Mesenteric fat pad (tissue), 1 donor: ENCODE results near the gene EPB42. TPM values are rescaled to one million over a fixed set of nuclear protein-coding genes. Genes with fewer than 3 reads are reported as not detected.
A peak's percentile ranks its signal among the peaks of the same experiment; 100 is the strongest.

Experiments used
- DNase-seq: peaks from one replicate; pipeline ENCODE4 v3.0.0-alpha.2; 2020; ENCODE audit warnings: low spot score
- total RNA-seq: library from RNA; stranded (reverse); fragmentation: NEBNext Ultra II Directional; extraction: Animal tissue kit (Norgen Biotek cat#: 25700); gene quantifications from one replicate; pipeline ENCODE4 v1.2.1, GENCODE V29; 2021
- donor health status: DM: yes; HTN: yes; CAD: no.

EPB42 gene
- total RNA-seq, 1 donor from 2014 or later = 2.8 TPM

DNA sequence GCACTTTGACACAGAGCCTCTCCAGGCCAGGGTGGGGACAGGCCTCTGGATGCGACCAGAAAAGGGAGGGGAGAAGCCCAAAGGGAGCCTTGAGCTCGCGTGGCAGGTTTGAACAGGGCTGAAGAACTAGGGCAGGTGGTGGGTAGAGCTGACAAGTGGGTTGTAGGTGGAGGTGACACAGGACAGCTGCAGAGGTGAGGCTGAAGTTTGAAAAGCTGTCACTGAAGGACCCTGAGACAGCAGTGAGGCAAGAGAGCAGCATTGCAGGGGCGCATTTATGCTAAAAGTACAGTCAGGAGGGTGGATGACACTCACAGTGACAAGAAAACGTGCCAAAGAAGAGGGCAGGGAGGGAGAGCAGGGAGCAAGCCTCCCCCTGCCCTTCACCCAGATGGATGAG lies 21.8 kb upstream of the EPB42 start:
- DNase-seq = peak; percentile 26

DNA sequence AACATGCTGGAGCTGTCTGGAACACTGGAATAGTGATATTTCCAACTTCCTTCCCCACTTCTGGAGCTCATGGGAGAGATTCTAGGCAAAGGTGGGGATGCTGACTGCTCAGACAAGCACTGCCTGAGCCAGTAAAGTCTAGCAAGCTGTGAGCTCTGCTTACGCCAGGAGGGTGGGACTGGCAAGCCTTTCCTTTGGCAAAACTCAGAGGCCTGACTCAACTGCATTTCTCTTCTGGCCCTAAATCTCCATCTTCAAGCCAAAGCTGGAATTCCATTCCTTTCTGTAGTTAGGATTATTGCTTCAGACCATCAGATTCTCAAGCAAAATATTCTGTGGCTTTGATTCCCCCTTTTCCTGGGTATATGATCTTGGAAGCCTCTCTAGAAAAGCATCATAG lies 20.3 kb upstream of the EPB42 start:
- peak; percentile 53 for DNase-seq

DNA sequence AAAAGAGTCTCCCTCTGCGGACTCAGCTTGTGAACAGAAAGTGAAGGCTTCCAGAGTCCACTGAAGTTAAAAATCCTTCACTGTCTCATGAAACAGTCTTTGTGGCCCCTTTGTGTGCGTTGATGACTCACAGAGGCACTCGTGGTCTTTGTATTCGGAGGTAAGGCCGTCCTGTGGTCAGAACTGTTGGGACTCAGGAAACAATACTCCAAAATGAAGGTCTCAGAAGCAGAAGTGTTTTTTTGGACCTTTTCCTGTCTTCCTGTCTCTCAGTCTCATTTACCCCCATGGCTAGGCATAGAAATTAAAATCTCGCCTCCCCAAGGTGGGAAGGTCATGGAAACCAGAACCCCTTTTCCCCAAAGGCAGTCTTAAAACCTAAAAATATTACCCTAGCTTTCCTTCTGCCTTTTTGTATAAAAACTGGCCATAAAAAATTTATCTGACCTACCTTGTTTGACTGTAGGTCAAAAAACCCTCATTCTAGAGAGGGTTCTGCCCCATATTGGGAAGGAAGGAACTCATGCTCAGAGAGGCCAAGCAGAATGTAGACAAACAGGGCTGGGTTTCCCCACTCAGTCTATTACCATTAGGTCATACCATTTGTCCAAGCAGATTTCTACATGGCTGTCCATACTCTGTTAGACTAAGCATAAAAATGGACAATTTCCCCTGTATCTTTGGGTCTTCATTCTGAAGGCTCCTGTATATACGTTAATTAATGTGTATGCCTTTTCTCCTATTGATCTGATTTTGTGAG lies 19.1 kb upstream of the EPB42 start:
- DNase-seq = peak; percentile 12

DNA sequence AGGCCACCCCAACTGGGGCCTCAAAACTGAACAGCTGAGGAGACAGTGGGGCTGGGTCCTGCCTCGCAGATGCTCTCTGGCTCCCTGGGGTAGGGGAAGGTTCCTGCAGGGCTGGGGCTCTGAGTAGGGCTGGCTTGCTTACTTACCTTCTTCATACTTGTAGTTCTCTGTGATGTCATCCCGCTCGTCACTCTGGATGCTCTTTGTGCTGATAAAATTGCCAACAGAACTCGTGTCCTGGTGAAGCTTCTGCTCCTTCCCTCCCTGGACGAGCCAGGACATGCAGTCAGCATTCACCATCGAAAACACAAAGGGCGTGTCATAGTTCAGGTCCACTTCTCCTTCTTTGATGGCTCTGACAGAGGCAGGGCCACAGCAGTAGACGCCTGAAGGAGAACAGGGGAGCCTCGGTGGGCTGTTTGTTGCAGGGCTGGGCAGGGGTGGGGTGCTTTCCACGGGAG lies 17.9 kb upstream of the EPB42 start:
- DNase-seq = peak; percentile 74

DNA sequence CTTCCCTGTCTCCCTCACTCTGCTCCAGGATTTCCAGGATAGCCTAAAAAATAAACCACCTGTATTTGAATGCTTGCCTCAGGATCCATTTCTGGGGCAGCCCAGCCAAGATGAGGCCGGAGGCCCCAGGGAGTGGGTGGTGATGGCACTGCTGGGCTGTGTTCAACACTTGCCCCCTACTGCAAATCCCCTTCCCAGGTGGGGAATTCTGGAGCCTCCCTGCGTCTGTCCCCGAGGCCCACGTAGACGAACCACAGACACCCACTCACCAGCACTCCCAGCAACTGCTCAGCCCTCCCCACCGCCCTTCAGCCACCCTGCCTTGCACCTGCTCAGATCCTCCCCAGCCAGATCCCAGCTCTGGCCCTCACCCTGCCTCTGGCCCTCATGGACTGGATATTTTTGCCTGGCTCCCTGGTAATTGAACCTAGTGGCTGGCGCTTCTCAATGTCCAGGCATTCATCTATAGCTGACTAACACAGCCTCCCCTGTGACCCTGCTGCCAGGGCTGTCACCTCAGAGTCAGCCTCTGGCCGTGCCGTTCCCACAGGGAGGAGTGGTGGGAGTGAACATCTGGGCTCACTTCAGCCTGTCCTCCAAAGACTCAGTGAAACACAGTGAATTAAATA lies 17.1 kb upstream of the EPB42 start:
- DNase-seq = peak; percentile 45

DNA sequence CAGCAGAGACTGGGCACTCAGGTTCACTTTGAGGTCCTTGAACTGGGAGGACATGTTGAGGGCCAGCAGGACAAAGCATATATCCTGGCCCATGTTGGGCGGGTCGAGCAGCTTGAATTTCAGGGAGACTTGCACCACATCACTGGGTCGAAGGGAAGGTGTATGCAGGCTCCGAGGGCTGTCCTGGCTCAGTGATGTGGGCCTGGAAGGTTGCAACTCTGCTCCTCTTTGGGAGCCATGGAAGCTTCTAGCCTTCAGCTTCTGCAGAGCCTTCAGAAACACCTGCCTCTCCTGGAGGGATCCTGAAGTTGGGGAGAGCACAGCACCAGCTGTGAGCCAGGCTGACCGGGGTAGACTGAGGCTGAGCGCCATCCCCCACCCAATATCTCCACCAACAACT lies 14.7 kb upstream of the EPB42 start:
- peak; percentile 69 for DNase-seq

DNA sequence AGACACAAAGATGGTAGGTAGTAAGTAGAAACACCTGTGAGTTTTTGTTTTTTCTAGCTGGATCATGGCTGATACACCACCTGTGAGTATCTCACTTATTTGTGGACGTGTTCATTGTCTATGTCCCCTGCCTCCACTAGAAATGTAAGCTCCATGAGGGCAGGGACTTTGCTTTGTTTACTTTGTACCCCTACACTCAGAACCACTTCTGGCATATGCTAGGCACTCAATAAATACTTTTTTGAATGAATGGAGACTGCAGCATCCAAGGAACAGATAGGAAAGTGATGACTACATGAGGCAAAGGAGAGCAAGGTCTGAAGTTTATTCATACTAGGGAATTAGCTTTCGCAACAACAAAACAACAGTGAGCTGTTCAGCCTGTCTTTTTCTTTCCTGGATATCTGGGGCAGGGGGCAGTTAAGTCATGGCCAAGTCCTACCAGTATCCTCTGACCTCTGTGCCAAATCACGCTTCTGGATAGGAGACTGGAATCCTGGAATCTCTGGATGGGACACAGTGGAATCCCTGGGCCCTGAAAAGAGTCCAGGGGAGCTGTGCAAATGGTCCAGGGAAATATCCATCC lies 11.6 kb upstream of the EPB42 start:
- DNase-seq = no peak

DNA sequence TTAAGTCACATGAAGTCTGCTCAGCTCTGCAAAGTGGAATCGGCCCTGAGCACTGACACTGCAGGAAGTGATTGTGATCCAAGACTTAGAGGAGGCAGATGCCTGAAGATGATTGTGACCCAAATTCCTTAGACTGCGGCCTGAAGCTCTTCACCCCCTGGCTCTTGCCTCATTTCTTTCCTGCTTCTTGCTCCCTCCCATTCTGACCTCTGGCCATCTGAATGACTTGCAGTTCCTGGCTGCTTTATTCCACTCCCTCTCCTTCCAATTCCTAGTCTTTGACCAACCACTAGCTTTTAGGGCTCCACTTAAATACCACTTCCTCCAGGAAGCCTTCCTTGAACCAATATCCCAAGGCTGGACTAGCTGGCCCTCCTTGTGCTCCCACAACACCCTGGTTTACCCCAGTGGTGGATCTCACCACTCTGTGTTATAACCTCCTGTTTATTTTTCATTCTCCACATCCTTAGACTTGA lies 9.9 kb upstream of the EPB42 start:
- peak; percentile 60 for DNase-seq

DNA sequence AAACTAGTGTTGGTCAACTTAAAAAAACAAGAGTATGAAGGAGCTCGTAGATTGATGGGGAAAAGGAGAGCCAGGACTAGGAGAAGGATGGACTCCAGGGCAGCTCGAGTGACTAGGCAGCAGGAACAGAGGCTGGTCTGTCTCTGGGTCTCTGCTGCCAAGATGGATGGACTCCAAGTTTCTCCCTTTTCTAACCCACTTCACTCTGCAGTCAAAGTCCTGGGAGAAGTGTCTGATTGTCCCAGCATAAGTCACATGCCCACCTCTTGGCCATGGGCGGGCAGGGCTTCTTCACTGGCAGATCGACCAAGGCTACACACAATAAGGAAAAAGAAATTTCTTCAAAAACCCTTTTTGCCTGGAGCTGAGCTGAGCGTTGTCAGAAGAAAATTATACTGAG lies 9.2 kb upstream of the EPB42 start:
- DNase-seq = peak; percentile 43

DNA sequence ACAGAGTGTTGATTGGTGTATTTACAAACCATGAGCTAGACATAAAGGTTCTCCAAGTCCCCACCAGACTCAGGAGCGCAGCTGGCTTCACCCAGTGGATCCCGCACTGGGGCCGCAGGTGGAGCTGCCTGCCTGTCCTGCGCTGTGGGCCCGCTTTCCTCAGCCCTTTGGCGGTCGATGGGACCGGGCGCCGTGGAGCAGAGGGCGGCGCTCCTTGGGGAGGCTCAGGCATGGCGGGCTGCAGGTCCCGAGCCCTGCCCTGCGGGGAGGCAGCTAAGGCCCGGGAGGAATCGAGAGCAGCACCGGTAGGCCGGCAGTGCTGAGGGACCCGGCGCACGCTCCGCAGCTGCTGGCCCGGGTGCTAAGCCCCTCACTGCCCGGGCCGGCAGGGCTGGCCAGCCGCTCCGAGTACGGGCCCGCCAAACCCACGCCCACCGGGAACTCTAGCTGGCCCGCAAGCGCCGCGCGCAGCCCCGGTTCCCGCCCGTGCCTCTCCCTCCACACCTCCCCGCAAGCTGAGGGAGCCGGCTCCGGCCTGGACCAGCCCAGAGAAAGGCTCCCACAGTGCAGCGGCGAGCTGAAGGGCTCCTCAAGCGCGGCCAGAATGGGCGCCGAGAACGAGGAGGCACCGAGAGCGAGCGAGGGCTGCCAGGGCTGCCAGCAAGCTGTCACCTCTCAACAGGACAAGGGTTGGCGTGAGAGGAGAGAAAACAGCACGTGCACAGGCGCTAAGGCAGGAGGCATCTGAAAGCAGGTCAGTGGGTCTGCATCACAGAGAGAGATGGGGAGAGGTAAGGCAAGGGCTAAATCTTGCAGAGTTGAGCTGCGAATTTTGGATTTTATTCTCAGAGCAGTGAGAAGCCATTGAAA lies 5.9 kb upstream of the EPB42 start:
- peak; percentile 85 for DNase-seq

DNA sequence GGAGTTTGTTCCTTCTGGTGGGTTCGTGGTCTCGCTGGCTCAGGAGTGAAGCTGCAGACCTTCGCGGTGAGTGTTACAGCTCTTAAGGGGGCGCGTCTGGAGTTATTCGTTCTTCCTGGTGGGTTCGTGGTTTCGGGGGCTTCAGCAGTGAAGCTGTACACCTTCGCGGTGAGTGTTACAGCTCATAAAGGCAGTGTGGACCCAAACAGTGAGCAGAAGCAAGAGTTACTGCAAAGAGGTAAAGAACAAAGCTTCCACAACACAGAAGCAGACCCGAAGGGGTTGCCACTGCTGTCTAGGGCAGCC lies 5.1 kb upstream of the EPB42 start:
- peak; percentile 60 for DNase-seq

DNA sequence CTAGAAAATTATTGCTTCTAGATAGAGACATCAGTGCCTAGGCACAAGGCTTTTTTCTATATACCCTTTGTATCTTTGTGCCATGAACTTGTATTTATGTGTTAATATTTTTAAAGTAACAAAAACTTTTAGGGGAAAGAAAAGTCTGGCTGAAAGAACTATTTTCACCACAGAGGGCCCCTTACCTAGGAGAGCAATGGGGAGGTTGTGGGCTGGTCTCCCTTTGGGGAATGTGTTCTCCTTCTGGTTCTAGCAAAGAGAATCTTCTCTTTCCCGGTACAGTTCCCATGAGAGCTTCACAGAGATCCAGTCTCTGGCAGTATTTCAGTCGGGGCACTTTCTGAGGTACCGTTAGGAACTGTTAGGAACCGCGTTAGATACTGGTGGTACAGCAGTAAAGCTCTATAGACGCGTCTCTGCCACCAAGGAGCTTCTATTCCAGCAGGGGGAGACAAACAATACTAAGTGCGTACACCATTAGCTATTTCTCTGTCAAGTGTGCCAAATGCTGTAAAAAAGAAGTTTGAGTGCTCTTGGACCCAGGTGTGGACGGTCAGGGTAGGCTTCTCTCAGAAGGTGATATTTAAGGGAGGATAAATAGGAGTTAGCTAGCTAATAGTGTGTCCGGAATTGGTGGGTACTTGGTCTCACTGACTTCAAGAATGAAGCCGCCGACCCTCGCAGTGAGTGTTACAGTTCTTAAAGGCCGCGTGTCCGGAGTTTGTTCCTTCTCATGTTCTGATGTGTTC lies 4.6 kb upstream of the EPB42 start:
- peak; percentile 6 for DNase-seq

DNA sequence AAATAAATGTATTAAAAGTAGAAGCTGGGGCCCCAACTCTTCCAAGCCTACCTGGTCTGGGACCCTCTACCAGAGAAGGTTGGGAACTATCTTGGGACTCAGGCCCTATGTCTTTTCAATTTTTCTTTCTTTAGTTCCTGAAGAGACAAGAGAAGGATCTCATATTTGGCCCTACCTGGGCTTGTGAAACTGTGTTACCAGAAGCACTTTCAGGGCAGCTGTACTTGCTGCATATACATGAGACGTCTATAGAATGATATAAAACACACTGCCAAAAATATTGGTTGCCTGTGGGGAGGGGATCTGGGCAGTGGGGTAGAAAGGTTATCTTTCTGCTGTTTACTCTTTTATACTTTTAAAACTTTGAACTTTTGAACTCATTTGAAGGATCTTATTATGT lies 604 bp upstream of the EPB42 start:
- no peak for DNase-seq

DNA sequence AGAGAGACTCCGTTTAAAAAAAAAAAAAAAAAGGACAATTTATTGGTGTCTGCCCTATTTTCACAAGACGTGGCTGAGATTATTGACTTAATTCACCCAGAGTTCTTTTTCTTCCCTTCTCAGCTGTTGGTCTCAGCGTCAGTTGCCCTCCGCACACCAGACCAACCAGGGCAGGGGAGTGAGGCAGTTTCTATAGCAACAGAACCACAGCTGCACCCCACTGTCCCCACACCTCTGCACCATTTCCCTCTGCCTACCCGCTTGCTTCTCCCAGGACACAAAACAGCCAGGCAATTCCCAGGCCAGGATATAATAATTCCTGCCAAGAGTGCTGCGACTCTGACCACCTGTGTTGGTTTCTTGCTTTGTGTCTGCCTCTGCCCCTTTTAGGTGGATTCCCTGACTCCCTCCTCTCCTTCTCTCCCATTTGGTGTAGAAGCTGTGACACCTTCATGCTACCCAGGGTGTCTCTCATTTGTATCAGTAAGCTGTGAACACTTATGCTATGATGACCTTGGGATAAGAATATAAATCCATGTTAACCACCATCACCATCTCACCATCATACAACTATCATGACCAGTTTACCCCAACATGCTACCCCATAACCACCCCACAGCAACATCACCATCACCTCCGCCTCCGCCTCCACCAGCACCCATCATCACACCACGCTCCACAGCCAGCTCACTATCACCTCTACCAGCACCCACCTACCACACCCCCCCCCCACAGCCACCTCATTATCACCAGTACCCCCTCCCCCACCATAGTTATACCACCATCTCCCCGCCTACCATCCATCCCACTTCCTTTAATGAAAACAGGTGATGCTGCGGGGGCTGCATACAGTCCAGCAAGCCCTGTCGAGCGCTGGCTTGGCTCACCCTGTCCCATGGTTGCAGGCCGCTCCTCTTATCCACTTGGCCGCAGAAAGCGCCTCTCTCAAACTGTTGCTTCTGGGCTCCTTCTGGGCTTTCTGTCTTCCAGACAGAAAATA lies 589 bp downstream of the EPB42 start:
- peak; percentile 71 for DNase-seq

DNA sequence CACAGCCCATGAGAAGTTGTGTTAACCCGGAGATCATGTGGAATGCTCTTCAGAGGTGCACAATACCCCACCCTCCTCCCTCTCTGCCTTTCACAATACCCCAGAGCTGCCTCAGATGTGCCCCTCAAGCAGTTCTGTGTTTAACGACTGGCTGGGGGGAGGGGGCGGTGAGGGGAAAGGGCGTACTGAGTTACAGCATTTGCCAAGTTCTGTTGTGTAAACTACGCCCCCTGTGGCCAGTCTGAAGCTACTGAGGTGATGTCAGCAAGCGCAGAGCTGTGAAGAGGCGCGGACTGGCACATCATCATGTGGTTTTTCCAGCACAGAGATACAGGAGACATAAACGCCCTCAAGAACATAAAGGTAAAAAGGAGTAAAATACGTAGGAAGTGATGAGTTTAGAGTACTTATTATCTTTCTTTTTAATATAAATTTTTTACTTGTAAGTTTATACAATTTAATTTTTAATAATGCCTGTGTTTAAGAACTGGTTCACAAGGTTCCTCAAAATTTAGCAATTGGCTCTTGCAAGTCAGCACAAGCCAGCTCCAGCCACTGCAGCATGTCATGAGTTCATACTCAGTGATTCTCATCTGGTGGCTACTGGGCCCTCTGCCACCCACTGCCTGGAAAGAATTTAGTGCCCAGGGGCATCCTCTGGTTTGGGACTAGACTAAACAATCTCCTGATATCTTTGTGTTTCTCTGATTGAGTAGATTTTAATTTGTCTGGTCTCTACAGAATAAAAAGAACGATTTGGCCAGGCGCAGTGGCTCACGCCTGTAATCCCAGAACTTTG lies 1.7 kb downstream of the EPB42 start:
- DNase-seq = peak; percentile 30

DNA sequence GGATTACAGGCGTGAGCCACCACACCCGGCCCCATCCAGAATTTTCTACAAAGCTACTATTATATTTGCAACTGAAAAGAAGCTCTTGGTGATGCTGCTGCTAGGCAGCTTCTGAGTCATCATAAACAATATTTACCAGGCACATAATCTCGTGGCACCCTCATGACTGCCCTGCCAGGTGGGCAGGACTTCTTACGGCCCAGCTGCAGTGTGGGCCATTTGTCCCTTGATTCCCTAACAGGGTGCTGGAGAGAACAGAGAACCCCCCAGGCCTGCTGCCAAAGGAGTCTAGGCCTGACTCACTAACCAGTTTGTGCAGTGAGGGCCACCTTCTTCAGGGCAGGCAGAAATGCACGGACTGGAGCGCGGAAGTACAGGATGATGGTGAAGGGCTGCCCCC lies 4.9 kb downstream of the EPB42 start:
- DNase-seq = peak; percentile 51

DNA sequence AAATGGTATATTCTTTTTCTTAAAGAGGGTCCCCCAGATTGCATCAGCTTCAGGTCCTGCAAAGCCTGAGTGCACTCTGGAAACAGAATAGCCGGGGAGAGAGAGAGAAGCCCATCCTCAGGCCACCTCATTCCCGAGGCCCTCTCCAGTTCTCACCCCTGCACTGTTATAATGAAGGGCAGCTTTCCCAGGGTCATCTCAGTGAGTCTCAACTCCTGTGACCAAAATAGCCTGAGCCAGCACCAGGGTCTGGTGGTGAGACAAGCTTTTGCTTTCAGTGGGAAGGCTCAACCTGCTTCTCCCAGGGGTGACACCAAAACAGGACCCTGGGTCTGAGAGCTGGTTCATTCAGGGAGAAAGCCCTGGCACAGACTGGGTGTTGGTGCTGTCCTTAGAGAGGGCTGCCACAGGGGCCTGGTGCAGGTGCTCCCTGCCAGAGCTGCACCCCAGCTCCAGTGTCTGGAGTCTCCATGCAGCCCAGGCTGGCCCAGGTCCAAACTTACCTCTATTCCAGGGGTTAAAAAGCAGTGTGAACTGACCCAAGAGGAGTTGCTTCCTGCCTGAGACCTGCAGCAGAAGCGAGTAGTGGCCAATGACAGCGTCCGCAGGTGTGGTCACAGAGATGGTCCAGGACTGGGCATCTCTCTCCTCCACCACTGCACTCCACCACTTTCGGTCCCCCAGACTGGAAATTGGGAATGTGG lies 6.1 kb downstream of the EPB42 start:
- DNase-seq = peak; percentile 62

DNA sequence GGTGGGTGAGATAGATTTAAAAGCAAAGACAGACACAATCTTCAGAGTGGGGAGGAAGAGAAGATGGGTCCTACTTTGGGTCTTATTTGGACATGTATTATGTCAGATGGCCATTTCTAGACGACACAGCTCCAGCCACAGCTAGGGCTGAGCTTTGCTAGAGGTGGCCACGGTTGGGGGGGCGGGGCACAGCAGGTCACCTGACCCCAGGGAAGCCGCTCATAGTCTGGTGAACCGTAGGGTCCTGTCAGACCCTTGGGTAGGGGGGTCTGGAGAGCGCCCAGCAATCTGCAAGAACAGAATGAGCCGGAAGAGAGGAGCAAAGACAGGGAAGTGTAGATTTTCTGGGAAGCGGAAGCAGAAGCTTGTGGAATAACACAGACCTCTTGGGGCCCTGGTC lies 6.6 kb downstream of the EPB42 start:
- DNase-seq = no peak
